Measurements from ENCODE around the gene CPSF3.

DNA sequence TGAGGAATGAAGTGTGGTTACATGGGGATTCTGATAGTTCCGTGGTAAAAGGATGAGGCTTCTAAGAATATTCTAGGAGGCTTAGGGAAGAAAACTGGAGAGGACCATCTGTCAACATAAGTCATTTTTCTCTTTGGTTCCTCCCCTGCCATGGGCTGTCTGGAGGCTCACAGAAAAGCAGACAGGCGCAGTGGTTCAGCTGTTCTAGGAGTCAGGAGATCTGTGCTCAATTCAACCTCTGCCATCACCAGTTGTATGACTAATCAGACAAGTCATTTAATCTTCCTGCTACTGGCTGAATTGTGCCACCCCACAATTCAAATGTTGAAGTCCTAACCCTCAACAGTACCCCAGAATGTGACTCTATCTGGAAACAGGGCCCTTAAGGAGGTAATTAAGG is 95.8 kb downstream of the CPSF3 start:
- TF ChIP-seq HDGF (IDR thresholded peaks at IDR 0.05; ENCODE audit: borderline replicate concordance) (no peak), FOXM1 (IDR thresholded peaks at IDR 0.05; ENCODE audit: borderline replicate concordance) (no peak), SP1 (IDR thresholded peaks at IDR 0.05) (no peak), FOXK2 (IDR thresholded peaks at IDR 0.05) (no peak), SUZ12 (IDR thresholded peaks at IDR 0.05) (no peak), TARDBP (IDR thresholded peaks at IDR 0.05) (no peak), ZNF384 (IDR thresholded peaks at IDR 0.05) (no peak), FOXA1 (IDR thresholded peaks at IDR 0.05) (no peak), BHLHE40 (IDR thresholded peaks at IDR 0.05; ENCODE audit: borderline replicate concordance) (no peak), ARNT (IDR thresholded peaks at IDR 0.05) (no peak), L3MBTL2 (conservative IDR thresholded peaks at IDR 0.05) (no peak), ELF4 (IDR thresholded peaks at IDR 0.05) (no peak), CTBP1 (IDR thresholded peaks at IDR 0.05; ENCODE audit: borderline replicate concordance) (no peak)
- TF ChIP-seq, protein P1, sequence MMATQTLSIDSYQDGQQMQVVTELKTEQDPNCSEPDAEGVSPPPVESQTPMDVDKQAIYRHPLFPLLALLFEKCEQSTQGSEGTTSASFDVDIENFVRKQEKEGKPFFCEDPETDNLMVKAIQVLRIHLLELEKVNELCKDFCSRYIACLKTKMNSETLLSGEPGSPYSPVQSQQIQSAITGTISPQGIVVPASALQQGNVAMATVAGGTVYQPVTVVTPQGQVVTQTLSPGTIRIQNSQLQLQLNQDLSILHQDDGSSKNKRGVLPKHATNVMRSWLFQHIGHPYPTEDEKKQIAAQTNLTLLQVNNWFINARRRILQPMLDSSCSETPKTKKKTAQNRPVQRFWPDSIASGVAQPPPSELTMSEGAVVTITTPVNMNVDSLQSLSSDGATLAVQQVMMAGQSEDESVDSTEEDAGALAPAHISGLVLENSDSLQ (IDR thresholded peaks at IDR 0.05) = no peak

All from HEK293T (cell line).